Sigmoid colon (tissue), 4 donors: ENCODE results near the gene FGFRL1.

Experiments
- EP300 ChIP-seq, 4 donors: sonication (generic); formaldehyde crosslinking; IDR thresholded peaks; one replicate each; pipeline ENCODE4 v1.6.1; 2017; ENCODE audit warnings: antibody characterized with exemption in 4 of 4
- POLR2A ChIP-seq, 2 donors: fragments of 450-650 bp; IDR thresholded peaks; one replicate each; pipeline ENCODE4 v1.6.1; 2016; ENCODE audit warnings: antibody characterized with exemption in 2 of 2, mild to moderate bottlenecking in 2 of 2, moderate library complexity in 2 of 2

DNA sequence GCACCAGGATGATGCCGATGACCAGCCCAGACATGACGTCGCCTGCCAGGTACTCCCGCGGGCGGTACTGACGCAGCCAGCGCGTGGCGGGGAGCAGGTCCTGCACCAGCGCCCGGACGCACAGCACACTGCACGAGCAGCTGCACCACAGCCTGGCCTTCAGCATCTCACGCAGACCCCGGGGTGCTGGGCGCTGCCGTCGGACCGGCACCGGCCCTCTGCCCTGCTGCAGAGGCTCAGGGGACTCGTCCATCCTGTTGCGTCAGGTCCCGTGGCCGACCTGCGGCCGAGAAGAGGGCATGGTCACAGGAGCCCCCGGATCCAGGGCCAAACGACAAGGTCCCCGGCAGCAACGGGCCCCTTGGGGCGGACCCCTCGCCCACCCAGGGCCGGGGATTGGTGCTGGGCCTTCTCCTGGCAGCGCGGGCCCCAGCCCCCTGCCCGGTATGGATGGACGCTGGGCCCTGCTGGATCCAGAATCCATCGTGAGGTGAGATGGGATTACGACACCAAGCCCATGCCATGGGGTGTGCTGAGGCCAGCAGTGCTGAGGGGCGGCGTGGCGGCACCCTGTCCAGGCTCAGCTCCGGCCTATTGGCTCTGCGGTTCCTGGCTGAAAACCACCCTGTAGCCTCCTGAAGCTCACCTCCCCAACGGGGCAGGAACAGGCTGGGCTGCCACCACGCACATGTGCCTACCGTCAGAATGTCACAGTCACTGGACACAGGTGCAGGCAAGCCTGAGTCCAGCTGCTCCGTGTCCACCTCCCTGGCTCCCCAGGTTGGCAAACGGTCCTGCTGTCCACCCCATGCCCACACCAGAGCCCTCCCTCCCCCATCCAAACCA is 19.8 kb upstream of the FGFRL1 start:
- TF ChIP-seq POLR2A (IDR thresholded peaks at IDR 0.05) (no peak), EP300 (IDR thresholded peaks at IDR 0.05) (no peak)
